HG02571 (cell line): ENCODE measurements around the gene RPS6KC1.
"Not testable (repeated sequence)": the region's sequence is repeated elsewhere in the genome, so short reads cannot be mapped to it uniquely, and the experiment has no call there.

Source experiments
- ATAC-seq: cut with Tn5 transposase; IDR thresholded peaks from one replicate; pipeline ENCODE4 v1.9.1; 2021; ENCODE audit warnings: mild to moderate bottlenecking, moderate library complexity; ENCODE audit not compliant: unreplicated experiment

RPS6KC1 gene

GRCh38 chr1:213201380-213202155 is 150.5 kb downstream of the RPS6KC1 start:
- ATAC-seq: no peak

GRCh38 chr1:213211201-213211600 is 160.2 kb downstream of the RPS6KC1 start:
- no peak for ATAC-seq

- ATAC-seq: not testable (repeated sequence)
Observed at GRCh38 chr1:213219076-213219475, 168.0 kb downstream of the RPS6KC1 start.

GRCh38 chr1:213221209-213221608 is 170.2 kb downstream of the RPS6KC1 start:
- no peak for ATAC-seq

- no peak for ATAC-seq
Observed at GRCh38 chr1:213227458-213227857, 176.4 kb downstream of the RPS6KC1 start.

- ATAC-seq: no peak
Observed at GRCh38 chr1:213231795-213232231, 180.8 kb downstream of the RPS6KC1 start.

GRCh38 chr1:213242883-213243282 is 191.8 kb downstream of the RPS6KC1 start:
- ATAC-seq: no peak

- ATAC-seq: peak; percentile 54
Observed at GRCh38 chr1:213244664-213245091, 193.6 kb downstream of the RPS6KC1 start.

- no peak for ATAC-seq
Observed at GRCh38 chr1:213245260-213245910, 194.3 kb downstream of the RPS6KC1 start.

- no peak for ATAC-seq
Observed at GRCh38 chr1:213247038-213247437, 196.0 kb downstream of the RPS6KC1 start.

GRCh38 chr1:213249395-213249794 is 198.4 kb downstream of the RPS6KC1 start:
- ATAC-seq: no peak

- ATAC-seq: no peak
Observed at GRCh38 chr1:213250041-213250440, 199.0 kb downstream of the RPS6KC1 start.

- ATAC-seq: no peak
Observed at GRCh38 chr1:213250446-213250845, 199.4 kb downstream of the RPS6KC1 start.

- no peak for ATAC-seq
Observed at GRCh38 chr1:213251972-213252371, 200.9 kb downstream of the RPS6KC1 start.

- ATAC-seq: peak; percentile 96
Observed at GRCh38 chr1:213256438-213257087, 205.5 kb downstream of the RPS6KC1 start.

GRCh38 chr1:213260311-213261075 is 209.5 kb downstream of the RPS6KC1 start:
- ATAC-seq: no peak

- ATAC-seq: no peak
Observed at GRCh38 chr1:213264531-213264930, 213.5 kb downstream of the RPS6KC1 start.

- ATAC-seq: no peak
Observed at GRCh38 chr1:213266983-213267772, 216.1 kb downstream of the RPS6KC1 start.

GRCh38 chr1:213268221-213268620 is 217.2 kb downstream of the RPS6KC1 start:
- no peak for ATAC-seq

GRCh38 chr1:213269829-213270228 is 218.8 kb downstream of the RPS6KC1 start:
- ATAC-seq: no peak
